ENCODE results near the gene RPS6KA2. TPM values are rescaled to one million over a fixed set of nuclear protein-coding genes. Genes with fewer than 3 reads are reported as not detected.

The RPS6KA2 gene
- total and polyA plus RNA-seq, 2 donors (not counting 1 experiment from before 2014, with no cell fraction given): 2.2 to 16.0 TPM

GRCh38 chr6:166440729-166441128 lies 186.3 kb downstream of the RPS6KA2 start:
- H3K9me3 ChIP-seq (ENCODE audit: control extremely low read depth in 1 of 3, control insufficient read depth in 2 of 3, insufficient read depth in 1 of 3, low read length in 2 of 3): no peaks in the 10 kb centered on the region
- H3K4me1 Mint-ChIP-seq: peaks cover 6% of the 10 kb centered on the region
- ATAC-seq (ENCODE audit: low read depth) (no peak), DNase-seq (no peak)
- ChIA-PET POLR2A (no interaction called here), CTCF (no interaction called here)
- no peak overlapping the region for H3K9ac ChIP-seq (ENCODE audit: low read length)
- intact Hi-C loops (cut with micrococcal nuclease): no loop called here
- H3K36me3 ChIP-seq (replicated peaks in 1 of 2; ENCODE audit: control extremely low read depth in 1 of 2, control insufficient read depth in 1 of 2, extremely low read depth in 1 of 2, insufficient read depth in 2 of 2, low read length in 1 of 2): no peaks in the 10 kb centered on the region
- TF ChIP-seq CTCF (IDR thresholded peaks at IDR 0.05) (no peak), EZH2 (IDR thresholded peaks at IDR 0.05; ENCODE audit: borderline replicate concordance, insufficient read depth, low read depth, low read length, poor library complexity, severe bottlenecking) (no peak)
- no peak overlapping the region for H3K4me3 Mint-ChIP-seq
- no peak overlapping the region for H2AFZ ChIP-seq (ENCODE audit: insufficient read depth, low read depth, low read length, poor library complexity, severe bottlenecking)
- 94% methylated on average over 9 of the region's 15 CpGs for WGBS (ENCODE audit: insufficient coverage)
- H3K27me3 ChIP-seq (replicated peaks in 1 of 4; ENCODE audit: control extremely low read depth in 1 of 4, control insufficient read depth in 3 of 4, insufficient read depth in 4 of 4, low read length in 3 of 4): peaks cover 0 to 31% (median 8%) of the 10 kb centered on the region in 4 experiments
- H3K4me2 ChIP-seq (replicated peaks; ENCODE audit: low read depth, low read length, poor library complexity, severe bottlenecking): no peak overlapping the region
- H3K27me3 Mint-ChIP-seq: peaks cover 53% of the 10 kb centered on the region
- H3K79me2 ChIP-seq (ENCODE audit: control insufficient read depth, insufficient read depth, low read length): no peaks in the 10 kb centered on the region
- no peaks in the 10 kb centered on the region for H3K9me3 Mint-ChIP-seq (ENCODE audit: insufficient read depth)
- H3K27ac ChIP-seq (ENCODE audit: low read length in 2 of 2): no peak overlapping the region
- H3K27ac Mint-ChIP-seq: no peak overlapping the region
- peaks cover 4 to 6% of the 10 kb centered on the region in 2 donors for H3K4me1 ChIP-seq (ENCODE audit: control insufficient read depth in 2 of 2, insufficient read depth in 2 of 2, low read length in 2 of 2)
- H3K4me3 ChIP-seq (ENCODE audit: control extremely low read depth in 1 of 5, extremely low read depth in 1 of 5, insufficient read depth in 1 of 5, low read depth in 2 of 5, low read length in 4 of 5): no peak overlapping the region
- H4K20me1 ChIP-seq (ENCODE audit: control insufficient read depth, insufficient read depth, low read length, poor library complexity, severe bottlenecking): no peaks in the 10 kb centered on the region

GRCh38 chr6:166440106-166440505 lies 186.9 kb downstream of the RPS6KA2 start:
- no peak for ATAC-seq (ENCODE audit: low read depth)
- POLR2A ChIA-PET: no interaction called here
- H3K27me3 Mint-ChIP-seq: peaks cover 49% of the 10 kb centered on the region
- WGBS (ENCODE audit: insufficient coverage): 24% methylated on average over 7 of the region's 11 CpGs
- H3K79me2 ChIP-seq (ENCODE audit: control insufficient read depth, insufficient read depth, low read length): no peaks in the 10 kb centered on the region
- H3K4me2 ChIP-seq (replicated peaks; ENCODE audit: low read depth, low read length, poor library complexity, severe bottlenecking): no peak overlapping the region
- no peak overlapping the region for H3K27ac ChIP-seq (ENCODE audit: low read length in 2 of 2)
- CTCF ChIA-PET: no interaction called here
- H3K4me1 Mint-ChIP-seq: peaks cover 6% of the 10 kb centered on the region
- H3K9ac ChIP-seq (ENCODE audit: low read length): no peak overlapping the region
- no peaks in the 10 kb centered on the region for H3K36me3 ChIP-seq (replicated peaks in 1 of 2; ENCODE audit: control extremely low read depth in 1 of 2, control insufficient read depth in 1 of 2, extremely low read depth in 1 of 2, insufficient read depth in 2 of 2, low read length in 1 of 2)
- TF ChIP-seq CTCF (IDR thresholded peaks at IDR 0.05) (no peak), EZH2 (IDR thresholded peaks at IDR 0.05; ENCODE audit: borderline replicate concordance, insufficient read depth, low read depth, low read length, poor library complexity, severe bottlenecking) (no peak)
- H3K9me3 Mint-ChIP-seq (ENCODE audit: insufficient read depth): no peaks in the 10 kb centered on the region
- no peaks in the 10 kb centered on the region for H3K9me3 ChIP-seq (ENCODE audit: control extremely low read depth in 1 of 3, control insufficient read depth in 2 of 3, insufficient read depth in 1 of 3, low read length in 2 of 3)
- no peak overlapping the region for H3K27ac Mint-ChIP-seq
- intact Hi-C loops (cut with micrococcal nuclease): no loop called here
- DNase-seq: no peak
- peaks cover 4 to 6% of the 10 kb centered on the region in 2 donors for H3K4me1 ChIP-seq (ENCODE audit: control insufficient read depth in 2 of 2, insufficient read depth in 2 of 2, low read length in 2 of 2)
- H2AFZ ChIP-seq (ENCODE audit: insufficient read depth, low read depth, low read length, poor library complexity, severe bottlenecking): no peak overlapping the region
- H3K27me3 ChIP-seq (replicated peaks in 1 of 4; ENCODE audit: control extremely low read depth in 1 of 4, control insufficient read depth in 3 of 4, insufficient read depth in 4 of 4, low read length in 3 of 4): peaks cover 0 to 31% (median 8%) of the 10 kb centered on the region in 4 experiments
- H3K4me3 ChIP-seq (ENCODE audit: control extremely low read depth in 1 of 5, extremely low read depth in 1 of 5, insufficient read depth in 1 of 5, low read depth in 2 of 5, low read length in 4 of 5): no peak overlapping the region
- no peak overlapping the region for H3K4me3 Mint-ChIP-seq
- H4K20me1 ChIP-seq (ENCODE audit: control insufficient read depth, insufficient read depth, low read length, poor library complexity, severe bottlenecking): no peaks in the 10 kb centered on the region

Measured in B cell (primary cell).